ENCODE results near the gene NME7.

Gene NME7

GRCh38 chr1:169175461-169175860 lies 192.1 kb downstream of the NME7 start:
- Histone ChIP-seq H3K36me3 (ENCODE audit: insufficient read depth, low read length) (no peaks in the 10 kb centered on the region), H3K9me2 (ENCODE audit: low read depth, low read length) (no peaks in the 10 kb centered on the region), H3K4me1 (ENCODE audit: insufficient read depth, low read length, severe bottlenecking) (no peaks in the 10 kb centered on the region), H3K27me3 (ENCODE audit: insufficient read depth, low read length) (no peaks in the 10 kb centered on the region), H3K9ac (ENCODE audit: low read length) (no peak overlapping the region), H3K9me3 (ENCODE audit: low read length) (no peaks in the 10 kb centered on the region), H3K79me2 (ENCODE audit: insufficient read depth, low read length) (no peaks in the 10 kb centered on the region), H4K20me1 (ENCODE audit: insufficient read depth, low read length) (no peaks in the 10 kb centered on the region), H3K4me2 (ENCODE audit: low read length) (no peak overlapping the region), H3F3A (ENCODE audit: insufficient read depth, low read length) (no peaks in the 10 kb centered on the region), H3K27ac (ENCODE audit: low read depth, low read length, poor library complexity, severe bottlenecking) (no peak overlapping the region), H3K4me3 (ENCODE audit: low read depth, low read length, poor library complexity, severe bottlenecking) (no peak overlapping the region), H2AFZ (ENCODE audit: low read length) (no peak overlapping the region)
- TF ChIP-seq, protein P1, sequence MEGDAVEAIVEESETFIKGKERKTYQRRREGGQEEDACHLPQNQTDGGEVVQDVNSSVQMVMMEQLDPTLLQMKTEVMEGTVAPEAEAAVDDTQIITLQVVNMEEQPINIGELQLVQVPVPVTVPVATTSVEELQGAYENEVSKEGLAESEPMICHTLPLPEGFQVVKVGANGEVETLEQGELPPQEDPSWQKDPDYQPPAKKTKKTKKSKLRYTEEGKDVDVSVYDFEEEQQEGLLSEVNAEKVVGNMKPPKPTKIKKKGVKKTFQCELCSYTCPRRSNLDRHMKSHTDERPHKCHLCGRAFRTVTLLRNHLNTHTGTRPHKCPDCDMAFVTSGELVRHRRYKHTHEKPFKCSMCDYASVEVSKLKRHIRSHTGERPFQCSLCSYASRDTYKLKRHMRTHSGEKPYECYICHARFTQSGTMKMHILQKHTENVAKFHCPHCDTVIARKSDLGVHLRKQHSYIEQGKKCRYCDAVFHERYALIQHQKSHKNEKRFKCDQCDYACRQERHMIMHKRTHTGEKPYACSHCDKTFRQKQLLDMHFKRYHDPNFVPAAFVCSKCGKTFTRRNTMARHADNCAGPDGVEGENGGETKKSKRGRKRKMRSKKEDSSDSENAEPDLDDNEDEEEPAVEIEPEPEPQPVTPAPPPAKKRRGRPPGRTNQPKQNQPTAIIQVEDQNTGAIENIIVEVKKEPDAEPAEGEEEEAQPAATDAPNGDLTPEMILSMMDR (IDR thresholded peaks at IDR 0.05; ENCODE audit: low read length): no peak
- TF ChIP-seq EZH2 (IDR thresholded peaks at IDR 0.05; ENCODE audit: borderline replicate concordance, low read length): no peak

DNA sequence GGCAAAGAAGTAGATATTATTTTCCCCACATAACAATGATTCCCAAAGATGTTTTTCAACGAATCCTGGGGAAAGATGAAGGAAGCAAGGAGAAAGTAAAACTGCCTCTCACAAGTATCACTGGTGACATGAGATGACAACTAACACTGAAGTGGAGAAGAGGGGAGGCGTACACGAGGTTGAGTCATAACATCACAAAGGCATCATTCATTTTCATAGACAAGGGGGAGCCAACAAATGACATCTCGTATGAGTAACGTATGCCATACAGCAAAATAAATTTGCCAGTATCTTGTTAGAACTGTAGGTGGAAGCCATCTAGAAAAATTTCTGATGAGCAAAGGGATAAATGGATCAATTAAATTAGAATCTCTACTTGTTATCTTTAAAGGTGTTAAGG lies 204.5 kb downstream of the NME7 start:
- TF ChIP-seq, protein P1 (IDR thresholded peaks at IDR 0.05; ENCODE audit: low read length): no peak
- TF ChIP-seq EZH2 (IDR thresholded peaks at IDR 0.05; ENCODE audit: borderline replicate concordance, low read length): no peak
- H3K79me2 ChIP-seq (ENCODE audit: insufficient read depth, low read length): no peaks in the 10 kb centered on the region
- no peak overlapping the region for H2AFZ ChIP-seq (ENCODE audit: low read length)
- no peak overlapping the region for H3K27ac ChIP-seq (ENCODE audit: low read depth, low read length, poor library complexity, severe bottlenecking)
- H3K9me2 ChIP-seq (ENCODE audit: low read depth, low read length): no peaks in the 10 kb centered on the region
- H3K27me3 ChIP-seq (ENCODE audit: insufficient read depth, low read length): no peaks in the 10 kb centered on the region
- H3K4me3 ChIP-seq (ENCODE audit: low read depth, low read length, poor library complexity, severe bottlenecking): no peak overlapping the region
- H3K9me3 ChIP-seq (ENCODE audit: low read length): no peaks in the 10 kb centered on the region
- no peaks in the 10 kb centered on the region for H3K4me1 ChIP-seq (ENCODE audit: insufficient read depth, low read length, severe bottlenecking)
- no peaks in the 10 kb centered on the region for H3K36me3 ChIP-seq (ENCODE audit: insufficient read depth, low read length)
- no peaks in the 10 kb centered on the region for H3F3A ChIP-seq (ENCODE audit: insufficient read depth, low read length)
- H4K20me1 ChIP-seq (ENCODE audit: insufficient read depth, low read length): no peaks in the 10 kb centered on the region
- no peak overlapping the region for H3K4me2 ChIP-seq (ENCODE audit: low read length)
- H3K9ac ChIP-seq (ENCODE audit: low read length): no peak overlapping the region

DNA sequence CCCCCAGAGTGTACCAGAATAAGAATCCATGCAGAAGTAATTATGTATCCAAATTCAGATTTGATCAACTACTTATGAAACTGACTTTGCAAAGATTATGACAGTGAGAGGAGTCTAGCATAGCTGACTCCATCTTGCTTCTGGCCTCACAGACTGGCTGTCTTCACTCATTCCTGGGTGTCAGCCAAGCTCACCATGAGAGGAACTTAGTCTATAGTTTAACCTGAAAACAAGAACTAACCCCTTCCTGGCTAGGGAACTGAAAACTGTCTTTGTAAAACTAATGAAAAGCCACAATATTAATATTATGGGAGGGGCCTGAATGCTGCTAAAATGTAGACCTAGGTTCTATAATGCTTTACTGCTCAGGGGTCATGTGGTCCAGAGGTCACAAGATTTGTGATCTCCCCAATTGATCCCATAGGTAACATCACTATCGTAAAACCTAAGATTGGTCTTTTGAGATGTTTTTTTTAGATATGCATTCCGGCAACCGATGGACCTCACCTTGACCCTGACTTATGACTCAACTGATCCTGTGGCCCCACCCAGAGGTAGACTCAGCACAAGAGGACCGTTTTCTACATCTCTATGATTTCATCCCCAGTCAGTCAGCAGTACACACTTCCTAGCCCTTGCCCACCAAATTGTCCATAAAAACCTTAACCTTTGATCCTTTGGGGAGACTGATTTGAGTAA lies 206.0 kb downstream of the NME7 start:
- Histone ChIP-seq H3K79me2 (ENCODE audit: insufficient read depth, low read length) (no peaks in the 10 kb centered on the region), H3K36me3 (ENCODE audit: insufficient read depth, low read length) (no peaks in the 10 kb centered on the region), H3K9me2 (ENCODE audit: low read depth, low read length) (no peaks in the 10 kb centered on the region), H3K27me3 (ENCODE audit: insufficient read depth, low read length) (no peaks in the 10 kb centered on the region), H3K27ac (ENCODE audit: low read depth, low read length, poor library complexity, severe bottlenecking) (no peak overlapping the region), H4K20me1 (ENCODE audit: insufficient read depth, low read length) (no peaks in the 10 kb centered on the region), H3K4me3 (ENCODE audit: low read depth, low read length, poor library complexity, severe bottlenecking) (no peak overlapping the region), H3K4me1 (ENCODE audit: insufficient read depth, low read length, severe bottlenecking) (no peaks in the 10 kb centered on the region), H3F3A (ENCODE audit: insufficient read depth, low read length) (no peaks in the 10 kb centered on the region), H2AFZ (ENCODE audit: low read length) (no peak overlapping the region), H3K4me2 (ENCODE audit: low read length) (no peak overlapping the region), H3K9me3 (ENCODE audit: low read length) (no peaks in the 10 kb centered on the region), H3K9ac (ENCODE audit: low read length) (no peak overlapping the region)
- TF ChIP-seq, protein P1 (IDR thresholded peaks at IDR 0.05; ENCODE audit: low read length): peak; percentile 21; the same call in 1 of the 2 replicates
- no peak for TF ChIP-seq EZH2 (IDR thresholded peaks at IDR 0.05; ENCODE audit: borderline replicate concordance, low read length)

All from OCI-LY1 (cell line).